Measurements from ENCODE around the gene SLC35A1. TPM values are rescaled to one million over a fixed set of nuclear protein-coding genes. Genes with fewer than 3 reads are reported as not detected.

Gene SLC35A1
- total RNA-seq, 1 donor from 2014 or later: 11.6 TPM

DNA sequence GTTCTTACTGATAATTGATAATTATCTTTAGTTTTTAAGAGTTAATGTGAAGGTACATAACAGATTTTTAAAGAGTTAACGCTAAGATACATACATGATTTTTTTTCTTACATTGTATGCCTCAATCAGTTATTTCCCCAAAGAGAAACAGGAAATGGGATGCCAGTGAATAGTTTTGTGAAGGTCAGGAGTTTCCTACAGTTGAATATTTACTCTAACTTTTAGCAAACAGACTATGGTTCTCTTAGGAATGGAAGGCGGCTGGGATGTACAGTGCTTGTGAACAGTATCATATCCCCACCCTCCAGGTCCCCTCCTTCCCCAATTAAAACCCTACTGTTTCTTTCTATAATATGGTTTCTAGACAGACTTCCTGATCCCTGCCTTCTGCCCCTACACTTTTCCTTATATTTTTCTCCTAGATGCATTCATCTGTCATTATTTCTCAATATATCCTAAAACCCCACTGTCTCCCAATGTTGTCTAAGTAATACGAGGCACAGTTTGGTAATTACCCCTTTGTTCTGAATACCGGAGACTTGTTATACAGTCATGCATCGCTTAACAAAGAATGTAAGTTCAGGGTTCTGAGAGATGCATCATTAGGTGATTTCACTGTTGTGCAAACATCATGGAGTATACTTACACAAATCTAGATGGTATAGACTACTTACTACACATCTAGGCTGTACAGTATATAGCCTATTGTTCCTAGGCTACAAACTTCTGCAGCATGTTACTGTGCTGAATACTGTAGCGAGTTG, 29.2 kb downstream of the SLC35A1 start:
- TF ChIP-seq, protein P1, sequence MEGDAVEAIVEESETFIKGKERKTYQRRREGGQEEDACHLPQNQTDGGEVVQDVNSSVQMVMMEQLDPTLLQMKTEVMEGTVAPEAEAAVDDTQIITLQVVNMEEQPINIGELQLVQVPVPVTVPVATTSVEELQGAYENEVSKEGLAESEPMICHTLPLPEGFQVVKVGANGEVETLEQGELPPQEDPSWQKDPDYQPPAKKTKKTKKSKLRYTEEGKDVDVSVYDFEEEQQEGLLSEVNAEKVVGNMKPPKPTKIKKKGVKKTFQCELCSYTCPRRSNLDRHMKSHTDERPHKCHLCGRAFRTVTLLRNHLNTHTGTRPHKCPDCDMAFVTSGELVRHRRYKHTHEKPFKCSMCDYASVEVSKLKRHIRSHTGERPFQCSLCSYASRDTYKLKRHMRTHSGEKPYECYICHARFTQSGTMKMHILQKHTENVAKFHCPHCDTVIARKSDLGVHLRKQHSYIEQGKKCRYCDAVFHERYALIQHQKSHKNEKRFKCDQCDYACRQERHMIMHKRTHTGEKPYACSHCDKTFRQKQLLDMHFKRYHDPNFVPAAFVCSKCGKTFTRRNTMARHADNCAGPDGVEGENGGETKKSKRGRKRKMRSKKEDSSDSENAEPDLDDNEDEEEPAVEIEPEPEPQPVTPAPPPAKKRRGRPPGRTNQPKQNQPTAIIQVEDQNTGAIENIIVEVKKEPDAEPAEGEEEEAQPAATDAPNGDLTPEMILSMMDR (IDR thresholded peaks at IDR 0.05; ENCODE audit: insufficient read depth, low read length, poor library complexity, severe bottlenecking): no peak
- Histone ChIP-seq H3K4me3 (ENCODE audit: low read depth, low read length) (no peak overlapping the region), H3K36me3 (ENCODE audit: control insufficient read depth, insufficient read depth, low read length) (no peaks in the 10 kb centered on the region), H3K27me3 (ENCODE audit: control insufficient read depth, insufficient read depth, low read length) (no peaks in the 10 kb centered on the region)
- no peak for DNase-seq (ENCODE audit: low read depth)

DNA sequence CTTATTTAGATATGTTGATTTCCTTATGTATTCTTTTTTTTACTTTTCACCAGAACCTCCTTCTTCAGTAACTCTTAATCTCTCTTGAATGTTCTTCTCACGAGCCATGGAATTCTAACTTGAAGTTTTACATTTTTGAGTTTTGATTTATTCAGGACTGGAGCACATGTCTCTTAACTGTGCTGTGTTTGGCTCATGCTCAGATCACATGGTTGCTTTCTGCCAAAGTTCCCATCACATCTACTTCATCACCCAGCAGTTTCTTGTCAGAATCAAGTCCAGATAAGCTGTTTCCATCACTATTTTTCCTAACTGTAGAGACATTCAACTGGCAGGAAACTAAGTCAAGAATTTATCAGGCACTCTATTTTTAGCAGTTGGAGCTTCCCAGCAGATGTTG, 31.7 kb downstream of the SLC35A1 start:
- TF ChIP-seq, protein P1 (IDR thresholded peaks at IDR 0.05; ENCODE audit: insufficient read depth, low read length, poor library complexity, severe bottlenecking): no peak
- no peaks in the 10 kb centered on the region for H3K27me3 ChIP-seq (ENCODE audit: control insufficient read depth, insufficient read depth, low read length)
- no peak overlapping the region for H3K4me3 ChIP-seq (ENCODE audit: low read depth, low read length)
- no peaks in the 10 kb centered on the region for H3K36me3 ChIP-seq (ENCODE audit: control insufficient read depth, insufficient read depth, low read length)
- no peak for DNase-seq (ENCODE audit: low read depth)

DNA sequence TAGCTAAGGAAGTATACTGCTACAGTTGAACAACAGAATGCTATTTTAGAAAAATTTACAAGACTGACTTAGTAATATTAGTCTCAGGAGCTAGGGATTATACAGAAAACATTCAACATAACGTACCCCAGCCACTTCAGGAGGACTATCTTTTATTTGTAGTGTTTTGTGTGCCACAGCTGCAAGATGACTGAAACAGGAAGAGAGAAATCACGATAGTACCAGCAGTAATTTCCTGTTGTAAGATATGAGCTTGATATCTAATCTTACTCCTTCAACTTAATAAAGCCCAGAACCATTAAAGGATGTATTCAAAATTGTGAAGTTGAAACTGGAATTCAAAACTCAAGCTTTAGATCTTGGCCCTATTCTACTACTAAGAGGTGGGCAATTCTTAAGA, 42.1 kb downstream of the SLC35A1 start:
- DNase-seq (ENCODE audit: low read depth): no peak
- TF ChIP-seq, protein P1 (IDR thresholded peaks at IDR 0.05; ENCODE audit: insufficient read depth, low read length, poor library complexity, severe bottlenecking): no peak
- Histone ChIP-seq H3K4me3 (ENCODE audit: low read depth, low read length) (no peak overlapping the region), H3K27me3 (ENCODE audit: control insufficient read depth, insufficient read depth, low read length) (no peaks in the 10 kb centered on the region), H3K36me3 (ENCODE audit: control insufficient read depth, insufficient read depth, low read length) (no peaks in the 10 kb centered on the region)

DNA sequence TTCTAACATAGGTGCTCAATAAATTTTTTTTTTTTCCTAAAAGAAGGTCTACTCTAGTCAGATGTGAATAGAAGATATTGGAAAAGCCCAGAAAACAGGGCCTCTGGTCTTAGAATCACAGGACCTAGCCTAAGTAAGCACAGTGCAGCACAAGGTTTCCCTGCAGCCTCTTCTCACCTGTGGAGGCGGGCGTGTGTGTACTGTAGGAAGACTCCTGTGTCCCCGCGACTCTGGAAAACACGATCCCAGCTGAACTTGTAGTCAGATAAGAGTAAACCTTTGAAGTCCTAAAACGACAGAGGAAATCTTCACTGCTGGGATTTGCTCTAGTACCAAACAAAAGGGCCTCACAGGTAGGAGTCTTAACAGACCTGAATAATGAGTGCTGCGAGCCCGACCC, 45.7 kb downstream of the SLC35A1 start:
- Histone ChIP-seq H3K4me3 (ENCODE audit: low read depth, low read length) (no peak overlapping the region), H3K27me3 (ENCODE audit: control insufficient read depth, insufficient read depth, low read length) (no peaks in the 10 kb centered on the region), H3K36me3 (ENCODE audit: control insufficient read depth, insufficient read depth, low read length) (no peaks in the 10 kb centered on the region)
- DNase-seq (ENCODE audit: low read depth): no peak
- TF ChIP-seq, protein P1 (IDR thresholded peaks at IDR 0.05; ENCODE audit: insufficient read depth, low read length, poor library complexity, severe bottlenecking): no peak

DNA sequence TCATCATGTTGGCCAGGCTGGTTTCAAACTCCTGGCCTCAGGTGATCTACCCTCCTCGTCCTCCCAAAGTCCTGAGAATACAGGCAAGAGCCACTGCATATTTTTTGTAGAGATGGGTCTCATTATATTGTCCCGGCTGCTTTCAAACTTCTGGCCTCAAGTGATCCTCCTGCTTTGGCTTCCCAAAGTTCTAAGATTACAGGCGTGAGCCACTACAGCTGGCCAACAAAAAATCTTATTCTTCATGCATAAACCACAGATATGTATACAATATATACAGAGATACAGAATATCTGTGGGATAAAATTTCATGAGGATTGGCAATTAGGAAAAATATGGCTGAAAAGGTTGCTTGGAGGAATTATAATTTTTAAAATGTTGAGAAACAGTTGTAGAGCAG, 49.9 kb downstream of the SLC35A1 start:
- no peak overlapping the region for H3K4me3 ChIP-seq (ENCODE audit: low read depth, low read length)
- DNase-seq (ENCODE audit: low read depth): no peak
- H3K36me3 ChIP-seq (ENCODE audit: control insufficient read depth, insufficient read depth, low read length): no peaks in the 10 kb centered on the region
- H3K27me3 ChIP-seq (ENCODE audit: control insufficient read depth, insufficient read depth, low read length): no peaks in the 10 kb centered on the region
- TF ChIP-seq, protein P1 (IDR thresholded peaks at IDR 0.05; ENCODE audit: insufficient read depth, low read length, poor library complexity, severe bottlenecking): no peak

DNA sequence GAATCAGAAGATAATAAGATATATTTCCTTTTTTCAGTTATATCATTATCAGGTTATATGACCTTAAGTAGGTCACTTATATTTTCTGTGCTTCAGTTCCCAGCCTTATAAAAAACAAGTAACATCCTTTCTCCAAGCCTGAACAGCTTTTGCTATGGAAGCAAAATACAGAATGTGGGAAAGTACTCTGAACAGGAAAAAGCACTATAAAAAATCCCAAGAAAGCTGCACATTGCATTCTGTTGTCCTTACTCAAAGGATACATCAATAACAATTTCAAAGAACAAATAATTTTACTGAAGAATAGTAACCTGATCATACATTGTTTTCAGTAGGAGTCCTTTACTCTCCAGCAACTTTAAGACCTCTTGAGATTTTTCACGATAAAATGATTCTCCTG, 56.4 kb downstream of the SLC35A1 start:
- DNase-seq (ENCODE audit: low read depth): no peak
- TF ChIP-seq, protein P1 (IDR thresholded peaks at IDR 0.05; ENCODE audit: insufficient read depth, low read length, poor library complexity, severe bottlenecking): no peak
- Histone ChIP-seq H3K4me3 (ENCODE audit: low read depth, low read length) (no peak overlapping the region), H3K36me3 (ENCODE audit: control insufficient read depth, insufficient read depth, low read length) (peaks cover 1% of the 10 kb centered on the region), H3K27me3 (ENCODE audit: control insufficient read depth, insufficient read depth, low read length) (no peaks in the 10 kb centered on the region)
